HCT116 (cell line): ENCODE results near the gene SPARC. TPM values are rescaled to one million over a fixed set of nuclear protein-coding genes. Genes with fewer than 3 reads are reported as not detected.

Experiments
- ATAC-seq: fragments of 200-7000 bp; cut with Tn5 transposase; 2 replicates; pipeline ENCODE4 v1.9.1; 2020; ENCODE audit warnings: mild to moderate bottlenecking, moderate library complexity
- BruUV-seq: library from RNA; stranded (reverse); fragments of 400-500 nt; replicated peaks from 2 replicates; lab custom pipeline; 2021; lab: Mats Ljungman, UMichigan
- CTCF ChIA-PET: fragments of 300-600 bp; sonication (Branson Sonifier 250); formaldehyde crosslinking; loops from one replicate; lab custom pipeline; 2021; ENCODE audit warnings: antibody characterized with exemption; lab: Charles Lee
- POLR2A ChIA-PET: fragments of 300-600, 350-600 bp; sonication (Branson Sonifier 250); formaldehyde crosslinking; loops from one replicate; lab custom pipeline; 2021; ENCODE audit warnings: antibody characterized with exemption; lab: Charles Lee
- RAD21 ChIA-PET, 2 experiments: fragments of 300-600 bp; sonication (Branson Sonifier 250); formaldehyde crosslinking; loops; one replicate each; lab custom pipeline; 2023; ENCODE audit warnings: low total read pairs in 2 of 2; ENCODE audit not compliant: uncharacterized antibody in 2 of 2, unreplicated experiment in 2 of 2, low non-redundant PET in 1 of 2; lab: Charles Lee
- DNase-seq: peaks from one replicate; pipeline ENCODE4 v3.0.0-alpha.2; 2010; ENCODE audit warnings: low read depth, low spot score
- H2AFZ ChIP-seq: fragments of 200-600 bp; shearing (Covaris generic), sonication (generic); 2 replicates; pipeline ENCODE4 v1.6.1; 2017; ENCODE audit warnings: low read depth, mixed run types, mixed read lengths, antibody characterized with exemption, low read length; ENCODE audit not compliant: poor library complexity, severe bottlenecking
- H3K27ac ChIP-seq: 2 replicates; pipeline ENCODE4 v1.5.1; 2012; ENCODE audit warnings: low read depth, low read length
- H3K27me3 ChIP-seq: fragments of 200-600 bp; sonication (generic); 2 replicates; pipeline ENCODE4 v1.6.1; 2016; ENCODE audit warnings: mixed run types, low read length, mixed read lengths; ENCODE audit not compliant: insufficient read depth
- H3K36me3 ChIP-seq, 2 experiments: fragments of 200-500 bp in 1 of 2; fragments of 200-600 bp in 1 of 2; sonication (Bioruptor generic) in 1 of 2; sonication (generic) in 1 of 2; 2 replicates each; pipeline versions ENCODE4 v1.5.1 to v1.6.1; 2014 to 2016; ENCODE audit warnings: low read length in 2 of 2, inconsistent platforms in 1 of 2, mixed read lengths in 1 of 2, mixed run types in 1 of 2; ENCODE audit not compliant: insufficient read depth in 2 of 2, control insufficient read depth in 1 of 2
- H3K4me1 ChIP-seq, 2 experiments: fragments of 200-600 bp in 1 of 2; sonication (generic) in 1 of 2; 2 replicates each; pipeline versions ENCODE4 v1.5.1 to v1.6.1; 2012 to 2017; ENCODE audit warnings: low read length in 2 of 2, inconsistent platforms in 1 of 2, mild to moderate bottlenecking in 1 of 2, mixed read lengths in 1 of 2, mixed run types in 1 of 2, moderate library complexity in 1 of 2; ENCODE audit not compliant: insufficient read depth in 2 of 2, control insufficient read depth in 1 of 2
- H3K4me2 ChIP-seq: fragments of 200-600 bp; sonication (generic); 2 replicates; pipeline ENCODE4 v1.6.1; 2017; ENCODE audit warnings: mixed run types, low read length, mixed read lengths
- H3K4me3 ChIP-seq, 2 experiments: fragments of 200-600 bp in 1 of 2; sonication (generic) in 1 of 2; replicated peaks in 1 of 2; 2 replicates each; pipeline ENCODE4 v1.5.1; 2011 to 2016; ENCODE audit warnings: low read length in 2 of 2, control low read depth in 1 of 2, low read depth in 1 of 2, mild to moderate bottlenecking in 1 of 2, mixed read lengths in 1 of 2, mixed run types in 1 of 2
- H3K79me2 ChIP-seq: fragments of 200-600 bp; sonication (generic); 2 replicates; pipeline ENCODE4 v1.6.1; 2017; ENCODE audit warnings: mild to moderate bottlenecking, mixed run types, low read length, moderate library complexity, mixed read lengths; ENCODE audit not compliant: insufficient read depth
- H3K9ac ChIP-seq: fragments of 200-600 bp; sonication (generic); 2 replicates; pipeline ENCODE4 v1.6.1; 2016; ENCODE audit warnings: low read length, mixed read lengths
- H3K9me2 ChIP-seq: fragments of 200-600 bp; sonication (generic), shearing (Covaris generic); 2 replicates; pipeline ENCODE4 v1.6.1; 2017; ENCODE audit warnings: mixed run types, mild to moderate bottlenecking, moderate library complexity; ENCODE audit not compliant: insufficient read depth
- H3K9me3 ChIP-seq, 2 experiments: fragments of 200-500 bp in 1 of 2; fragments of 200-600 bp in 1 of 2; sonication (Bioruptor generic) in 1 of 2; sonication (generic) in 1 of 2; 2 replicates each; pipeline ENCODE4 v1.6.1; 2014 to 2017; ENCODE audit warnings: low read length in 2 of 2, mixed read lengths in 2 of 2, inconsistent platforms in 1 of 2, low read depth in 1 of 2, mild to moderate bottlenecking in 1 of 2, mixed run types in 1 of 2, moderate library complexity in 1 of 2; ENCODE audit not compliant: control insufficient read depth in 1 of 2, insufficient read depth in 1 of 2
- H4K20me1 ChIP-seq: fragments of 200-600 bp; sonication (generic), shearing (Covaris generic); 2 replicates; pipeline ENCODE4 v1.6.1; 2017; ENCODE audit warnings: mixed run types, mild to moderate bottlenecking, moderate library complexity; ENCODE audit not compliant: insufficient read depth
- CEBPB ChIP-seq: IDR thresholded peaks from 2 replicates; pipeline ENCODE4 v1.6.1; 2012; ENCODE audit warnings: low read depth
- EGR1 ChIP-seq: IDR thresholded peaks from 2 replicates; pipeline ENCODE4 v1.6.1; 2012; ENCODE audit warnings: low read depth
- EZH2phosphoT487 ChIP-seq: fragments of 200-600 bp; IDR thresholded peaks from 2 replicates; pipeline ENCODE4 v1.6.1; 2018; ENCODE audit warnings: antibody characterized with exemption, borderline replicate concordance
- FOSL1 ChIP-seq: IDR thresholded peaks from 2 replicates; pipeline ENCODE4 v1.6.1; 2012; ENCODE audit warnings: low read depth
- JUND ChIP-seq: IDR thresholded peaks from 2 replicates; pipeline ENCODE4 v1.6.1; 2012
- POLR2A ChIP-seq: IDR thresholded peaks from 2 replicates; pipeline ENCODE4 v1.7.0; 2011; ENCODE audit warnings: borderline replicate concordance; ENCODE audit not compliant: insufficient read depth, insufficient read length; ENCODE audit errors: extremely low read depth
- POLR2AphosphoS5 ChIP-seq: IDR thresholded peaks from 2 replicates; pipeline ENCODE4 v1.6.1; 2011; ENCODE audit warnings: mild to moderate bottlenecking, low read depth, low read length, moderate library complexity
- RAD21 ChIP-seq: IDR thresholded peaks from 2 replicates; pipeline ENCODE4 v1.6.1; 2012; ENCODE audit warnings: low read depth, mild to moderate bottlenecking
- SIN3A ChIP-seq: IDR thresholded peaks from 2 replicates; pipeline ENCODE4 v1.6.1; 2012; ENCODE audit warnings: low read depth
- SP1 ChIP-seq: IDR thresholded peaks from 2 replicates; pipeline ENCODE4 v1.6.1; 2012; ENCODE audit warnings: low read depth
- TCF7L2 ChIP-seq: IDR thresholded peaks from 2 replicates; pipeline ENCODE4 v1.7.0; 2011; ENCODE audit warnings: borderline replicate concordance, inconsistent platforms; ENCODE audit not compliant: insufficient read depth, insufficient read length; ENCODE audit errors: extremely low read depth
- YY1 ChIP-seq: IDR thresholded peaks from 2 replicates; pipeline ENCODE4 v1.6.1; 2011; ENCODE audit warnings: low read length, low read depth, moderate library complexity, mild to moderate bottlenecking; ENCODE audit not compliant: insufficient replicate concordance; ENCODE audit errors: extremely low read depth
- ZFX ChIP-seq: fragments of 450-650 bp; IDR thresholded peaks from 2 replicates; pipeline ENCODE4 v1.6.1; 2017
- ZNF274 ChIP-seq: fragments of 200-500 bp; sonication (Bioruptor generic); IDR thresholded peaks from 2 replicates; pipeline ENCODE4 v1.6.1; 2014; ENCODE audit warnings: mild to moderate bottlenecking, low read depth, low read length, inconsistent platforms
- intact Hi-C: fragments of 100-400 bp; cut with micrococcal nuclease; formaldehyde crosslinking; loops from 2 replicates; pipeline ENCODE4 v1.10.0; 2022
- total RNA-seq: library from RNA; stranded (reverse); gene quantifications from one replicate; pipeline ENCODE4 v1.2.1, GENCODE V29; 2021; ENCODE audit not compliant: unreplicated experiment
- TF ChIP-seq, protein P1 (sequence below): IDR thresholded peaks from 2 replicates; pipeline ENCODE4 v1.6.1; 2012
- TF ChIP-seq, protein P2 (sequence below): IDR thresholded peaks from 2 replicates; pipeline ENCODE4 v1.6.1; 2011; ENCODE audit warnings: mild to moderate bottlenecking, low read length, moderate library complexity; ENCODE audit not compliant: insufficient replicate concordance; ENCODE audit errors: extremely low read depth
- TF ChIP-seq, protein P3 (sequence below): IDR thresholded peaks from 2 replicates; pipeline ENCODE4 v1.6.1; 2012; ENCODE audit warnings: low read depth

SPARC gene
- total RNA-seq, 1 experiment from 2014 or later = 3.0 TPM

DNA sequence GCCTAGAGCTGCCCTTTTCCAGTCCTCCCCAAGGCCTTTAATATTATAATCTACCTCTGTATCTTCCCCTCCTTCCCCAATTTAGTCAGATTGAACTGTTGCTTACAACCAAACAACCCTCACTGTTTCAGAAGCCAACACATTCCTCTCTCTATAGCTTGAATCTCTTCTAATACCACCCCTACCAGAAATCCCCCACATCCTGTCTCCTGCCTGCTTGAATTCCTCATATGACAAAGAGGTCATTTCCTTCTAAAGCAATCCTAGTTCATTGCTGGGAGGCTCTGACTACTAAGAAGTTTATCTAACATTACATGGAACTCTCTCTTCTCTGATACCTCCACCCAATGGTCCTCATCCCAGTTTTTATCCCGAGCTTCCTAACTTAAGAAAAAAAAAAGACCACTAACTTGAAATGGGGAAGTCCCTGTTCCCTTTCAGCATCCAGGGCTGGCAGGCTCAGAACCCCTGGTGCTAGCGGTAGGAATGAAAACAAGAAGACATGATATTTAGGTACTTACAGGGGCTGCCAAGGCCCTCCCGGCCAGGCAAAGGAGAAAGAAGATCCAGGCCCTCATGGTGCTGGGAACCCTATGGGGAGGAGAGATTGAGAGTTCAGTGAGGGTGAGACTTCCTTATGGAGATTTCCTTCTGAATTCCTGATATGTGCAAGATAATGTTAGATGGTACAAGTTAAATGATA lies 11.0 kb downstream of the SPARC start:
- POLR2A ChIA-PET = no interaction called here
- Histone ChIP-seq H3K79me2 (no peaks in the 10 kb centered on the region), H3K4me2 (no peak overlapping the region)

More for the DNA sequence above, 11.0 kb downstream of the SPARC start:
- intact Hi-C loops = no loop called here
- no peak for TF ChIP-seq EZH2phosphoT487
- no peak for TF ChIP-seq YY1
- TF ChIP-seq JUND = no peak
- TF ChIP-seq SP1 = no peak
- TF ChIP-seq, protein P1, sequence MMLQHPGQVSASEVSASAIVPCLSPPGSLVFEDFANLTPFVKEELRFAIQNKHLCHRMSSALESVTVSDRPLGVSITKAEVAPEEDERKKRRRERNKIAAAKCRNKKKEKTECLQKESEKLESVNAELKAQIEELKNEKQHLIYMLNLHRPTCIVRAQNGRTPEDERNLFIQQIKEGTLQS = no peak
- TF ChIP-seq, protein P2, sequence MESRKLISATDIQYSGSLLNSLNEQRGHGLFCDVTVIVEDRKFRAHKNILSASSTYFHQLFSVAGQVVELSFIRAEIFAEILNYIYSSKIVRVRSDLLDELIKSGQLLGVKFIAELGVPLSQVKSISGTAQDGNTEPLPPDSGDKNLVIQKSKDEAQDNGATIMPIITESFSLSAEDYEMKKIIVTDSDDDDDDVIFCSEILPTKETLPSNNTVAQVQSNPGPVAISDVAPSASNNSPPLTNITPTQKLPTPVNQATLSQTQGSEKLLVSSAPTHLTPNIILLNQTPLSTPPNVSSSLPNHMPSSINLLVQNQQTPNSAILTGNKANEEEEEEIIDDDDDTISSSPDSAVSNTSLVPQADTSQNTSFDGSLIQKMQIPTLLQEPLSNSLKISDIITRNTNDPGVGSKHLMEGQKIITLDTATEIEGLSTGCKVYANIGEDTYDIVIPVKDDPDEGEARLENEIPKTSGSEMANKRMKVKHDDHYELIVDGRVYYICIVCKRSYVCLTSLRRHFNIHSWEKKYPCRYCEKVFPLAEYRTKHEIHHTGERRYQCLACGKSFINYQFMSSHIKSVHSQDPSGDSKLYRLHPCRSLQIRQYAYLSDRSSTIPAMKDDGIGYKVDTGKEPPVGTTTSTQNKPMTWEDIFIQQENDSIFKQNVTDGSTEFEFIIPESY = no peak
- no peak for TF ChIP-seq ZNF274
- TF ChIP-seq EGR1 = no peak
- no peak for TF ChIP-seq POLR2AphosphoS5
- TF ChIP-seq SIN3A = no peak
- no peak for TF ChIP-seq POLR2A
- TF ChIP-seq, protein P3, sequence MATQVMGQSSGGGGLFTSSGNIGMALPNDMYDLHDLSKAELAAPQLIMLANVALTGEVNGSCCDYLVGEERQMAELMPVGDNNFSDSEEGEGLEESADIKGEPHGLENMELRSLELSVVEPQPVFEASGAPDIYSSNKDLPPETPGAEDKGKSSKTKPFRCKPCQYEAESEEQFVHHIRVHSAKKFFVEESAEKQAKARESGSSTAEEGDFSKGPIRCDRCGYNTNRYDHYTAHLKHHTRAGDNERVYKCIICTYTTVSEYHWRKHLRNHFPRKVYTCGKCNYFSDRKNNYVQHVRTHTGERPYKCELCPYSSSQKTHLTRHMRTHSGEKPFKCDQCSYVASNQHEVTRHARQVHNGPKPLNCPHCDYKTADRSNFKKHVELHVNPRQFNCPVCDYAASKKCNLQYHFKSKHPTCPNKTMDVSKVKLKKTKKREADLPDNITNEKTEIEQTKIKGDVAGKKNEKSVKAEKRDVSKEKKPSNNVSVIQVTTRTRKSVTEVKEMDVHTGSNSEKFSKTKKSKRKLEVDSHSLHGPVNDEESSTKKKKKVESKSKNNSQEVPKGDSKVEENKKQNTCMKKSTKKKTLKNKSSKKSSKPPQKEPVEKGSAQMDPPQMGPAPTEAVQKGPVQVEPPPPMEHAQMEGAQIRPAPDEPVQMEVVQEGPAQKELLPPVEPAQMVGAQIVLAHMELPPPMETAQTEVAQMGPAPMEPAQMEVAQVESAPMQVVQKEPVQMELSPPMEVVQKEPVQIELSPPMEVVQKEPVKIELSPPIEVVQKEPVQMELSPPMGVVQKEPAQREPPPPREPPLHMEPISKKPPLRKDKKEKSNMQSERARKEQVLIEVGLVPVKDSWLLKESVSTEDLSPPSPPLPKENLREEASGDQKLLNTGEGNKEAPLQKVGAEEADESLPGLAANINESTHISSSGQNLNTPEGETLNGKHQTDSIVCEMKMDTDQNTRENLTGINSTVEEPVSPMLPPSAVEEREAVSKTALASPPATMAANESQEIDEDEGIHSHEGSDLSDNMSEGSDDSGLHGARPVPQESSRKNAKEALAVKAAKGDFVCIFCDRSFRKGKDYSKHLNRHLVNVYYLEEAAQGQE = no peak
- no peak for TF ChIP-seq TCF7L2
- no peak for TF ChIP-seq RAD21
- no peak for TF ChIP-seq ZFX
- no peak for TF ChIP-seq FOSL1
- TF ChIP-seq CEBPB = no peak
- ChIA-PET CTCF (interaction anchor here (0.9 kb wide), 1 partner anchor 17 kb away, joined by 4 read pairs; no protein-coding TSS in a partner anchor), RAD21 (no interaction called here)
- DNase-seq = no peak
- Histone ChIP-seq H3K9me2 (no peaks in the 10 kb centered on the region), H2AFZ (no peak overlapping the region), H3K9me3 (no peaks in the 10 kb centered on the region), H3K36me3 (no peaks in the 10 kb centered on the region), H3K4me3 (no peak overlapping the region), H3K9ac (no peak overlapping the region), H4K20me1 (no peaks in the 10 kb centered on the region), H3K27me3 (0 out of 2 replicates have a peak, but pooled peaks cover 3% of the 10 kb centered on the region), H3K4me1 (peaks cover 2 to 15% of the 10 kb centered on the region in 2 experiments; a peak in 2 of 4 replicates), H3K27ac (no peak overlapping the region)
- BruUV-seq = no TSS peak
- ATAC-seq = no peak
